Panc1 (cell line): ENCODE data around the gene PPP1R14B.

Experiments used
- POLR2AphosphoS5 ChIP-seq: IDR thresholded peaks from 2 replicates; pipeline ENCODE4 v1.6.1; 2012; ENCODE audit warnings: mild to moderate bottlenecking, low read depth, low read length, moderate library complexity
- SIN3A ChIP-seq: IDR thresholded peaks from 2 replicates; pipeline ENCODE4 v1.6.1; 2012; ENCODE audit warnings: low read depth, mild to moderate bottlenecking, low read length, moderate library complexity, borderline replicate concordance; ENCODE audit not compliant: insufficient read depth
- TF ChIP-seq, protein P1 (sequence below), 2 experiments: IDR thresholded peaks; 2 replicates each; pipeline ENCODE4 v1.6.1; 2011 to 2012; ENCODE audit warnings: low read depth in 2 of 2, control low read depth in 1 of 2, low read length in 1 of 2, mild to moderate bottlenecking in 1 of 2, moderate library complexity in 1 of 2; ENCODE audit not compliant: insufficient read depth in 1 of 2

DNA sequence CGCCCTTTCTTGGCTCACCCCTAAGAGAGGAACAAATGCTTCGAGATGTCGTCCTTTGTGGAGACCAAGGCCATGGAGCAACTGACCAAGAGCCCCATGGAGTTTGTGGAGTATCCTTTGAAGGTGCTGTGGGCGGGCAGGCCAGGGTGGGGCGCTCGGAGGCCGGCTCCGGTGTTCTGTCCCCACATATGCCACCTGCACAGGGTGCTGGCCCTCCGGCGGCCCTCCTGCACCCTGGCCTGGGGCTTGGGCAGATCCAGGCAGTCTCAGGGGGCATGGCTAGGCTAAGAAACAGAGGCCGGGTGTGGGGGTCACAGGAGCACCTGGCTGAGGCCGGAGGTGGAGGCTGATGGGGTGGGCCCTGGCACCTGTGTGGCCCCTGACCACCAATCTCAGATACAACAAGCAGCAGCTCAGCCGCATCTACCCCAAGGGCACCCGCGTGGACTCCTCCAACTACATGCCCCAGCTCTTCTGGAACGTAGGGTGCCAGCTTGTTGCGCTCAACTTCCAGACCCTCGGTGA, 14.9 kb upstream of the PPP1R14B start:
- TF ChIP-seq SIN3A = no peak
- TF ChIP-seq POLR2AphosphoS5 = no peak
- TF ChIP-seq, protein P1, sequence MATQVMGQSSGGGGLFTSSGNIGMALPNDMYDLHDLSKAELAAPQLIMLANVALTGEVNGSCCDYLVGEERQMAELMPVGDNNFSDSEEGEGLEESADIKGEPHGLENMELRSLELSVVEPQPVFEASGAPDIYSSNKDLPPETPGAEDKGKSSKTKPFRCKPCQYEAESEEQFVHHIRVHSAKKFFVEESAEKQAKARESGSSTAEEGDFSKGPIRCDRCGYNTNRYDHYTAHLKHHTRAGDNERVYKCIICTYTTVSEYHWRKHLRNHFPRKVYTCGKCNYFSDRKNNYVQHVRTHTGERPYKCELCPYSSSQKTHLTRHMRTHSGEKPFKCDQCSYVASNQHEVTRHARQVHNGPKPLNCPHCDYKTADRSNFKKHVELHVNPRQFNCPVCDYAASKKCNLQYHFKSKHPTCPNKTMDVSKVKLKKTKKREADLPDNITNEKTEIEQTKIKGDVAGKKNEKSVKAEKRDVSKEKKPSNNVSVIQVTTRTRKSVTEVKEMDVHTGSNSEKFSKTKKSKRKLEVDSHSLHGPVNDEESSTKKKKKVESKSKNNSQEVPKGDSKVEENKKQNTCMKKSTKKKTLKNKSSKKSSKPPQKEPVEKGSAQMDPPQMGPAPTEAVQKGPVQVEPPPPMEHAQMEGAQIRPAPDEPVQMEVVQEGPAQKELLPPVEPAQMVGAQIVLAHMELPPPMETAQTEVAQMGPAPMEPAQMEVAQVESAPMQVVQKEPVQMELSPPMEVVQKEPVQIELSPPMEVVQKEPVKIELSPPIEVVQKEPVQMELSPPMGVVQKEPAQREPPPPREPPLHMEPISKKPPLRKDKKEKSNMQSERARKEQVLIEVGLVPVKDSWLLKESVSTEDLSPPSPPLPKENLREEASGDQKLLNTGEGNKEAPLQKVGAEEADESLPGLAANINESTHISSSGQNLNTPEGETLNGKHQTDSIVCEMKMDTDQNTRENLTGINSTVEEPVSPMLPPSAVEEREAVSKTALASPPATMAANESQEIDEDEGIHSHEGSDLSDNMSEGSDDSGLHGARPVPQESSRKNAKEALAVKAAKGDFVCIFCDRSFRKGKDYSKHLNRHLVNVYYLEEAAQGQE (IDR thresholded peaks at IDR 0.05; ENCODE audit: insufficient read depth in 1 of 2, low read depth in 2 of 2, low read length in 1 of 2) = no peak
